HS-5 (cell line): Measurements from ENCODE around the gene C9orf43.
"Not testable (repeated sequence)": the region's sequence is repeated elsewhere in the genome, so short reads cannot be mapped to it uniquely, and the experiment has no call there.

ENCODE experiments used
- DNase-seq: peaks from one replicate; pipeline ENCODE4 v3.0.0-alpha.2; 2012; ENCODE audit warnings: low read depth

The C9orf43 gene

GRCh38 chr9:113410207-113410864 is at the start of gene C9orf43, which contains the start of gene POLE3:
TSS of gene C9orf43 (plus strand) at chr9:113410747. CDS start at chr9:113413494, 2,747 bp downstream.
TSS of gene POLE3 (minus strand) at chr9:113410675. CDS start at chr9:113410293, 382 bp downstream.
- DNase-seq = peak; percentile 87

GRCh38 chr9:113361304-113362018 is 49.1 kb upstream of the C9orf43 start:
- DNase-seq = no peak

- DNase-seq = no peak
These were observed 47.2 kb upstream of the C9orf43 start for GRCh38 chr9:113363336-113363735.

- no peak for DNase-seq
These were observed 45.6 kb upstream of the C9orf43 start for GRCh38 chr9:113364951-113365350.

- not testable (repeated sequence) for DNase-seq
These were observed 44.9 kb upstream of the C9orf43 start for GRCh38 chr9:113365652-113366051.

- DNase-seq = no peak
These were observed 42.1 kb upstream of the C9orf43 start for GRCh38 chr9:113368348-113368981.

GRCh38 chr9:113368982-113369854 is 41.3 kb upstream of the C9orf43 start:
- no peak for DNase-seq

GRCh38 chr9:113369855-113370140 is 40.7 kb upstream of the C9orf43 start:
- DNase-seq = no peak

GRCh38 chr9:113370806-113371325 is 39.7 kb upstream of the C9orf43 start:
- DNase-seq = no peak

GRCh38 chr9:113372059-113372458 is 38.5 kb upstream of the C9orf43 start:
- no peak for DNase-seq

- DNase-seq = no peak
These were observed 37.3 kb upstream of the C9orf43 start for GRCh38 chr9:113373256-113373655.

- DNase-seq = no peak
These were observed 36.7 kb upstream of the C9orf43 start for GRCh38 chr9:113373676-113374392.

GRCh38 chr9:113375057-113376023 is 35.2 kb upstream of the C9orf43 start:
- no peak for DNase-seq

- DNase-seq = peak; percentile 28
These were observed 33.6 kb upstream of the C9orf43 start, which contains the start of gene HDHD3 for GRCh38 chr9:113376634-113377567. TSS of gene HDHD3 (minus strand) at chr9:113376986. CDS start at chr9:113374354, 2,632 bp downstream.

GRCh38 chr9:113379094-113379828 is 31.3 kb upstream of the C9orf43 start:
- DNase-seq = not testable (repeated sequence)

GRCh38 chr9:113379829-113380210 is 30.7 kb upstream of the C9orf43 start:
- not testable (repeated sequence) for DNase-seq

GRCh38 chr9:113380869-113381378 is 29.6 kb upstream of the C9orf43 start:
- no peak for DNase-seq

GRCh38 chr9:113381441-113381840 is 29.1 kb upstream of the C9orf43 start:
- DNase-seq = not testable (repeated sequence)
